AG08395 (cell line): ENCODE data around the gene PIEZO2.
"Not testable (repeated sequence)": the region's sequence is repeated elsewhere in the genome, so short reads cannot be mapped to it uniquely, and the experiment has no call there.

Source experiments
- DNase-seq: peaks from one replicate; pipeline ENCODE4 v3.0.0; 2012; ENCODE audit warnings: mixed read lengths, low spot score

PIEZO2 gene

DNA sequence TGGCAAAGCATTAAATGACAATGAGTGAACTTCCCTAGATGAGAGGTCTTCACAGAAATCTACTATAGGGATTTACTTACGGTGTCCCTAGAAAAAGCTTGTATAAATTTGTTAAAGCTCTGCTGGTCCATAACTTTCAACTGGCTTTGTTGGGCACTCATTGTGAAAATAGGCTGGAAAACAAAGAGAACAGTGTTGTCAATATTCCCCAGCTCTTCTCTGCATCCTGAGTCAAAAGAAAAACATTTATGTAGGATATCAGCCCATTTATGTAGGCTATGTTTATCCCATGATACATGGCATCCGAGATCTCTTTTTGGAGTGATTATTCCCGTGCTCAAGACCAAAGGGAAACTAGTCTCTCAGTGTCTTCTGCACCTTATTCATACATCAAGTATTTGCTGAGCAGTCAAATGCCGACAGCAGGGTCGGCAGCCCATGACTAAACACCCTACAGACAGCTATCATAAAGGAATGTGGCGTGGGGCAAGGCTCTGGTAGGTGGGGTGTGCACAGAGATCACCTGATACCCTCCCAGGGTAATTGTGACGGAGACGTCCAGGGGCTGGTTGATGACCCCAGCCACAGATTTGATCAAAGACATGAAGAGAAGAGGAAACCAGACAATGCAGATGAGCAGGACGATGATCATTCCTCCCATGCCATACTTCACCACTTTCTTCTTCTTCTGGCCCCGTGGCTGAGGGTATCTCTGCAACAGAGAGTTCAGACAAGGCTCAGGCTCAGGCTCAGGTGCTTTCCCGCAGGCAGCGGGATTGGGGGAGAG, 467.6 kb downstream of the PIEZO2 start:
- DNase-seq: no peak

GRCh38 chr18:10680271-10680596, 469.1 kb downstream of the PIEZO2 start:
- DNase-seq: no peak

DNA sequence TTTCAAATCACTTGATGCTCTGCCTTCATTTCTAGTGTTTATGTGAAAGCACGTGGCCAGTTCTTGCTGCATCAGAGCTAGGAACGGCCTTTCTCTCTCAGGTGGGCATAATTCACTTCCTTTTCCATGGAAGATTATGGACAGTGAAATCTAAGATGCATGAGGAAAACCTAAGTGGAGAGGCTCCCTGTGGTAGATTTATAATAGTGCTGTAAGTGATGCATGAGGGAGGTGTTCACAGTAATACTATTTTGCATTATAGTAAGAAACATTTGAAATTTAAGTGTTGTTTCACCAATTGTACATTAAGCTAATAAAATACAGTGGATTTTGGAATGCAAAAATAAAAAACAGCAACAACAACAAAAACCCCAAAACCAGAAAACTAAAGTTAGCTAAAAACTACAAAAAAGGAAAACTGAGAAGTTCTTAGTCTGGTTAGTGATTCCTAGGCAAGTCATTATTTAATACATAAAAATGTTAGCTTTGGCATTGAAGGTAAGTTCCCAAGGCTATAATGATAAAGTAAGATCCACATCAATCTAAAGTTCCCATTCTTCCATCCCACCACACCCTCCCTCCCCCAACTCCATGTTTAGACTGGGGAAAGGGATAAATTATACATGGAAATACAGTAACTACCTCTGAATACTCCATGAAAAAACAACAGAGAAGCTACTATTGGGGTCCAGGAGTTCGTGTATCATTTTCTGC, 469.7 kb downstream of the PIEZO2 start:
- no peak for DNase-seq

GRCh38 chr18:10671441-10671840, 477.9 kb downstream of the PIEZO2 start:
- no peak for DNase-seq

DNA sequence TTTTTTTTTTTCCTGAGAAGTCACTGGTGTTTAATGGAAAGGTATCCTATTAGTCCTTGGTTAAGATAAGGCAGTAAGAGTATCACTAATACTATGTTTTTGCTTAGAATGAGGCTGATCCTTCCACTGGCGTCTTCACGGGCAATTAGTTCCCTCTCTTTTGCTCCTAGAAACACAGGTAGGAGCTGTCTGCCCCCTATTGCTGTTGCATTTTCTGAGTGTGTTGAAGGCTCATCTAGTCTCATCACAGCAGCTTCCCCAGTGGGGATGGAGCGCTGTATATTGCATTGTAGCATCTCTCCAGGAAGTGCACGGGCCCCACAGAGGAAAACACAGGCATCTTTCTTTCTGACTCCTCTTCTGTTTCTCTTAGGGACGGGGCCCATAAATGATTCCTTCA, 478.5 kb downstream of the PIEZO2 start:
- no peak for DNase-seq

GRCh38 chr18:10669441-10670100, 479.8 kb downstream of the PIEZO2 start:
- no peak for DNase-seq

GRCh38 chr18:10663750-10664149, 485.6 kb downstream of the PIEZO2 start:
- no peak for DNase-seq

DNA sequence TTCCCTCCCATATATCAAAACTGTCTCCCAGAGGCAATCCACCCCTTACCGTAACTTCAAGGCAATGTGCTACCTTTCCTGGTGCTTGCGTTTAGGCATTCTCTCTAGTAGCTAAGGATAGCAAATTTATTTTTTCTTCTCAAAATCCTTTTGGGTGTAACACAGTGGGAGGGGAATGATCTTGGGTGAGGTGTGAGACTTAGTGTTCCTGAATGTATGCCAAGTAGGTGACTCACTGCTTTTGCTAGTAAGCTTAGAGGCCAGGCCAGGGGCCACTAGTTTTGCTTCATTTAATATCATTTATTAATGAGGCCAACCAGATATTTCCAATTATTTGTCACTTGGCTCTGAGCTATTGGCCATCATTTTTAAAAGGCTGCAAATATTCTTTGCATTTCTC, 488.1 kb downstream of the PIEZO2 start:
- DNase-seq: no peak

- peak; percentile 65 for DNase-seq
Measured at GRCh38 chr18:10660179-10660884, 489.0 kb downstream of the PIEZO2 start.

- no peak for DNase-seq
Measured at GRCh38 chr18:10659594-10659993, 489.8 kb downstream of the PIEZO2 start.

DNA sequence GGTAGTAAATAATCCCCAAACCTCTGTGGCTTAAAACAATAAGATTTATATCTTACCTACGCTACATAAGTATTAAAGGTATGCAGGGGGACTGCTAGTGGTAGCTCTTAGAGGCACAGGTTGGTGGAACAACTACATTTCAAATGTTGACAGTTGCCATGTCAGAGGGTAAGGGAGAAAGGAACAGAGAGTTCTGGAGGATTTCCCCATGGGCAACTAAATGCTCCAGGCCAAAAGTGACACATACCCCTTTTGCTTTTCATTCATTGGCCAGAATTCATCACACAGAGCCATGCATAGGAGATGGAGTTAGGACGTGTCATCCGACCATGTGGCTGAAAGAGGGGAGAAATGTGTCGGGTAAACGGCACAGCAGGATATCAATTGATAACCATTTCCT, 490.4 kb downstream of the PIEZO2 start:
- no peak for DNase-seq

DNA sequence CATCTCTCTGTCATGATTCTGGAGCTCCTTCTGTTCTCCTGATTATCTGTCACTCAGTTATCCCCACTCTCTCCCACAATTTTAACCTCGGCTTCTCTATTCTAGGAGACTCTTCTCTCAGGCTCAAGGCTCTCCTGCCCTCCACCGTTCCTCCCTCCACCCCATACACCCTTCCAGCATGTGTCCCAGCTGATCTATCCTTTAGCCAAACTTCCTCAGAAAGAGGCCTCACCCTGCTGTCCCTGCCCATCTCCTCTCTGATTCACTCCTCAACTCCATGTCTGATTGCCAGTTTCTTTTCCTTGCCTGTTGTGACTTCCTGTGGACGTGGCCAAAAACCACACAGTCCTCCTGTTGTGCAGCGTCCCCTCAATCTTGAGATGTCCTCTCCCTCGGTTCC, 505.4 kb downstream of the PIEZO2 start:
- DNase-seq: not testable (repeated sequence)

DNA sequence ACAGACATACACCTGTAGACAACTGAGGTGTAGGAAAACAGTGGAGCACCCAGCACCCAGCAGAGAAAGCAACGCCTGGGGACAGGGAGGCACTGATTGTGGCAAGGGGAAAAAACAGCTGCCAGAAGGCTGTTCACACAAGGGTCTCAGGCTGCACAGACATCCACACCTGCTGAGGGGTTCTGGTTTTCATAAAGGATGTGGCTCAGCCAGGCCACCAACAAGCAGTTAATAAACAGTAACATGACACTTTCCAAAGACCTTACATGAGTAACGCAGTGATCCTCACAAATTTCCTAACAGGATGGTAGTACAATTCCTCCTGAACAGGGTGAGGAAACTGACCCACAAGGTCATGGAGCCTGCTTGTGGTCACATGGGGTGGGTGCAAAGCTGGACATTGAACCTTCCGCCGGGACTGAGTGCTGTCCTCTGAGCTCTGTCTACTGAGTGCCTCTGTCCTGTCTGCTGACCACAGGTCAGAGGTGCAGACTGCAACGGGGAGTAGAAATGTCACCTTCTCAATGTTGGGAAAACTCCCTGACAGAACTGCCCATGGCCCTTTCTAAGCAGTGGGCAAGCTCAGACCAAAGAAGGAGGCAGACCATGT, 506.3 kb downstream of the PIEZO2 start:
- DNase-seq: not testable (repeated sequence)

- DNase-seq: not testable (repeated sequence)
Measured at GRCh38 chr18:10638539-10638885, 510.9 kb downstream of the PIEZO2 start.

- DNase-seq: not testable (repeated sequence)
Measured at GRCh38 chr18:10637858-10638538, 511.4 kb downstream of the PIEZO2 start.

DNA sequence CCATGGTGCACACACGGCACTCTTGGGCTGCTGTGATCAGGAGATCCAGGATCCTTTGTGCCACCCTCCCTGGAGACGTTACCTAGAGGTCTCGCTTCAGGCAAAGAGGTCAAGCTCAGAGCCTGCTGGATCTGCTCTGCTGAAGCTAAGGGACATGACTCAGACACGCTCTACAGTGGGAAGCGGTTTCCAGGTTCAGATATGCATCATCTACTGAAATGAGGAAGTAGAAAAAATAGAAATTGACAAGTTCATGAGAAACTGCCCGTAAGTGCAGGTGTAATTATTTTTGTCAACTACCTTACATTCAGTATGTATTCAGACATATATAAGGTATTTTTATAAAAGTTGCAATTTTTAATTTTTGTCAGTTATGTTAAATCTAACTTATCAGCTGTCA, 520.3 kb downstream of the PIEZO2 start:
- not testable (repeated sequence) for DNase-seq

- DNase-seq: not testable (repeated sequence)
Measured at GRCh38 chr18:10626606-10627213, 522.7 kb downstream of the PIEZO2 start.

DNA sequence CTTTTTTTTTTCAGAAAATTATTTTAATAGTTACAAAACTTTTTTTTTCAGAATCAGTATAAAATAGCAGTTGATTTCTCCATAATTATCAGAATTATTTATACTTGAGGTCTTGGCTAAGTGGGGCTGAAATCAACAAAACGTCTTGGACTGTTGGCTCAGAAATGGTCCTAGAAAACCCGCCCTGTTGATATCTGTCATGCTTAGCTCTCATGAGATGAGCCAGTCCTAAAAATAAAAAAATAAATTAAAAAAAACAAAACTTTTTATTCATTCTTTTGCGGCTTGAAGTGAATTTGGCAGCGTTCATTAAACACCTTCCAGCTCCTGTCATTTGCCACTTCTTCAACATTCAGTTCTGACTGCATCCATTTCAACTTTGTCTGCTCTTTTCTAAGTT, 525.8 kb downstream of the PIEZO2 start:
- not testable (repeated sequence) for DNase-seq

- not testable (repeated sequence) for DNase-seq
Measured at GRCh38 chr18:10622982-10623381, 526.4 kb downstream of the PIEZO2 start.

GRCh38 chr18:10620670-10621329, 528.6 kb downstream of the PIEZO2 start:
- not testable (repeated sequence) for DNase-seq
